ENCODE results near the gene LYZ.

DNA sequence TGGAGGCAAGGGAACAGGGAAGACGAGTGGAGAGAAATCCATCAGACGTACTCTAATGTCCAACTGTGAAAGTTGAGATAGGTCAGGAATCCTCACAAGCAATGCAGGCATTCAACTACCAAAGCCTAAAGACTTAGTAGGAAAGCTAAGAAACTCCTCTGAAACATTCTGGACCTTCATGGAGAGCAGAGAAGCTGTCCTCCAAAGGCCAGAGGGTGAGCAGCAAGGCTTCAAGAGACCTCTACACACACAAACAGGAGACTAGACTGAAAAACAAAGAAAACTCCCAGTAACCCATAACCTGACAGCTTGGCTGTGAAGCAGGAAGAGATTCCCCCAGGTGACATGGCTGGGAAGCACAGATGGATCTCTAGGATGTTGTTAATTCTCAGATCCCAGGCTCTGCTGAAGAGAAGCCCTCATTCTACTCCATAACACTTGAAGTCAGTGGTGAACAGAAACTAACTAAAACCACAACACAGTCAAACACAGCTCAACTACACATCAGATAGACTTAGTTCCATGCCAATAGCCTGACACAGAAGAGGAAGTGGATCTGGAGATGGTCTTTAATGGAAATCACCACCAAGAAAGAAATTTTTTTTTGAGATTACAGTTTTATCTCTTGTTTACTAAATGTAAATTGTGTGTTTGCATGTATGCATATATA lies 23.2 kb upstream of the LYZ start:
- TF ChIP-seq CTCF (IDR thresholded peaks at IDR 0.05) (no peak), POLR2A (IDR thresholded peaks at IDR 0.05) (no peak), POLR2AphosphoS5 (IDR thresholded peaks at IDR 0.05) (no peak), EP300 (IDR thresholded peaks at IDR 0.05) (no peak)

Data from suprapubic skin (tissue), 4 donors.